ENCODE measurements around the gene BLZF1.

DNA sequence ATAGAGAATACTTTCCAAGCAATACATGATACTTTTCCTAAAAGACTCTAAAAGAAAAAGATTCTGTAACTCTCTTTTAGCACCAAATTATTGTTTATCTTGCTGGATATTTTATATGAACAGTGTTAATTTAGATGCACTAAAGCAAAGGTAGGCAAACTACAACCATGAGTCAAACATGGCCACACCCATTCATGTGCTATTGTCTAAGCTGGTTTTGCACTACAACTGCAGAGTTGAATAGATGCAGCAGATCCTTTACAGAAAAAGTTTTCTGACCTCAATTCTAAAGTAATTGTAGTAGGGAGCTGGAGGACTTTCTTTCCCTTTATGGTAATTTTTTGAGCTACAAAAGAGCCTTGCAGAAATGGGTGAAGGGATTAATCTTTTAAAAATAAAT lies 19.4 kb downstream of the BLZF1 start:
- TF ChIP-seq, protein P1, sequence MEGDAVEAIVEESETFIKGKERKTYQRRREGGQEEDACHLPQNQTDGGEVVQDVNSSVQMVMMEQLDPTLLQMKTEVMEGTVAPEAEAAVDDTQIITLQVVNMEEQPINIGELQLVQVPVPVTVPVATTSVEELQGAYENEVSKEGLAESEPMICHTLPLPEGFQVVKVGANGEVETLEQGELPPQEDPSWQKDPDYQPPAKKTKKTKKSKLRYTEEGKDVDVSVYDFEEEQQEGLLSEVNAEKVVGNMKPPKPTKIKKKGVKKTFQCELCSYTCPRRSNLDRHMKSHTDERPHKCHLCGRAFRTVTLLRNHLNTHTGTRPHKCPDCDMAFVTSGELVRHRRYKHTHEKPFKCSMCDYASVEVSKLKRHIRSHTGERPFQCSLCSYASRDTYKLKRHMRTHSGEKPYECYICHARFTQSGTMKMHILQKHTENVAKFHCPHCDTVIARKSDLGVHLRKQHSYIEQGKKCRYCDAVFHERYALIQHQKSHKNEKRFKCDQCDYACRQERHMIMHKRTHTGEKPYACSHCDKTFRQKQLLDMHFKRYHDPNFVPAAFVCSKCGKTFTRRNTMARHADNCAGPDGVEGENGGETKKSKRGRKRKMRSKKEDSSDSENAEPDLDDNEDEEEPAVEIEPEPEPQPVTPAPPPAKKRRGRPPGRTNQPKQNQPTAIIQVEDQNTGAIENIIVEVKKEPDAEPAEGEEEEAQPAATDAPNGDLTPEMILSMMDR (conservative IDR thresholded peaks at IDR 0.05; ENCODE audit: low read length) = no peak
- no peak for TF ChIP-seq EZH2phosphoT487 (IDR thresholded peaks at IDR 0.05; ENCODE audit: borderline replicate concordance, low read depth, low read length)

Measured in OCI-LY7 (cell line).